ENCODE results near the gene PHF2. TPM values are rescaled to one million over a fixed set of nuclear protein-coding genes. Genes with fewer than 3 reads are reported as not detected.

The PHF2 gene
- total and polyA plus RNA-seq, 2 of the 4 experiments (the other 2 are of a cell fraction), result 5.9 to 9.5 TPM

- ATAC-seq (ENCODE audit: low read depth) (no peak), DNase-seq (no peak)
- no peak overlapping the region for H2AK9ac ChIP-seq (replicated peaks; ENCODE audit: low read depth, low read length, poor library complexity)
- POLR2A ChIA-PET (ENCODE audit: unreplicated experiment), result no interaction called here
- H3K9me1 ChIP-seq (ENCODE audit: insufficient read depth, low read length), result peaks cover 20% of the 10 kb centered on the region
- CTCF ChIA-PET, result no interaction called here
- H3K27me3 ChIP-seq (ENCODE audit: control insufficient read depth, insufficient read depth, low read length), result no peaks in the 10 kb centered on the region
- TF ChIP-seq NFE2L2 (IDR thresholded peaks at IDR 0.05; ENCODE audit: low read depth, low read length), result no peak
- TF ChIP-seq, protein P1, sequence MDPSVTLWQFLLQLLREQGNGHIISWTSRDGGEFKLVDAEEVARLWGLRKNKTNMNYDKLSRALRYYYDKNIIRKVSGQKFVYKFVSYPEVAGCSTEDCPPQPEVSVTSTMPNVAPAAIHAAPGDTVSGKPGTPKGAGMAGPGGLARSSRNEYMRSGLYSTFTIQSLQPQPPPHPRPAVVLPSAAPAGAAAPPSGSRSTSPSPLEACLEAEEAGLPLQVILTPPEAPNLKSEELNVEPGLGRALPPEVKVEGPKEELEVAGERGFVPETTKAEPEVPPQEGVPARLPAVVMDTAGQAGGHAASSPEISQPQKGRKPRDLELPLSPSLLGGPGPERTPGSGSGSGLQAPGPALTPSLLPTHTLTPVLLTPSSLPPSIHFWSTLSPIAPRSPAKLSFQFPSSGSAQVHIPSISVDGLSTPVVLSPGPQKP (IDR thresholded peaks at IDR 0.05; ENCODE audit: borderline replicate concordance, low read depth, low read length), result no peak
- no peak for TF ChIP-seq SMC3 (IDR thresholded peaks at IDR 0.05; ENCODE audit: low read depth, low read length)
- TF ChIP-seq CHD1 (IDR thresholded peaks at IDR 0.05; ENCODE audit: low read depth, low read length), result no peak
- no peak for TF ChIP-seq FOS (IDR thresholded peaks at IDR 0.05; ENCODE audit: low read depth, low read length)
- no peak for TF ChIP-seq BHLHE40 (IDR thresholded peaks at IDR 0.05; ENCODE audit: low read depth, low read length)
- no peak for TF ChIP-seq MXI1 (IDR thresholded peaks at IDR 0.05; ENCODE audit: borderline replicate concordance, low read depth, low read length)
- TF ChIP-seq MAZ (IDR thresholded peaks at IDR 0.05; ENCODE audit: borderline replicate concordance, low read depth, low read length), result no peak
- TF ChIP-seq, protein P2, sequence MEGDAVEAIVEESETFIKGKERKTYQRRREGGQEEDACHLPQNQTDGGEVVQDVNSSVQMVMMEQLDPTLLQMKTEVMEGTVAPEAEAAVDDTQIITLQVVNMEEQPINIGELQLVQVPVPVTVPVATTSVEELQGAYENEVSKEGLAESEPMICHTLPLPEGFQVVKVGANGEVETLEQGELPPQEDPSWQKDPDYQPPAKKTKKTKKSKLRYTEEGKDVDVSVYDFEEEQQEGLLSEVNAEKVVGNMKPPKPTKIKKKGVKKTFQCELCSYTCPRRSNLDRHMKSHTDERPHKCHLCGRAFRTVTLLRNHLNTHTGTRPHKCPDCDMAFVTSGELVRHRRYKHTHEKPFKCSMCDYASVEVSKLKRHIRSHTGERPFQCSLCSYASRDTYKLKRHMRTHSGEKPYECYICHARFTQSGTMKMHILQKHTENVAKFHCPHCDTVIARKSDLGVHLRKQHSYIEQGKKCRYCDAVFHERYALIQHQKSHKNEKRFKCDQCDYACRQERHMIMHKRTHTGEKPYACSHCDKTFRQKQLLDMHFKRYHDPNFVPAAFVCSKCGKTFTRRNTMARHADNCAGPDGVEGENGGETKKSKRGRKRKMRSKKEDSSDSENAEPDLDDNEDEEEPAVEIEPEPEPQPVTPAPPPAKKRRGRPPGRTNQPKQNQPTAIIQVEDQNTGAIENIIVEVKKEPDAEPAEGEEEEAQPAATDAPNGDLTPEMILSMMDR (conservative IDR thresholded peaks at IDR 0.05; ENCODE audit: low read depth, low read length), result no peak
- no peak for TF ChIP-seq POLR2A (IDR thresholded peaks at IDR 0.05; ENCODE audit: low read depth, low read length)
- TF ChIP-seq RFX5 (IDR thresholded peaks at IDR 0.05; ENCODE audit: low read depth, low read length), result no peak
- no peak for TF ChIP-seq USF2 (IDR thresholded peaks at IDR 0.05; ENCODE audit: low read depth, low read length)
- no peak for TF ChIP-seq RAD21 (IDR thresholded peaks at IDR 0.05; ENCODE audit: low read length)
- no peak for TF ChIP-seq RCOR1 (IDR thresholded peaks at IDR 0.05; ENCODE audit: insufficient replicate concordance, low read length)
- TF ChIP-seq CEBPB (IDR thresholded peaks at IDR 0.05; ENCODE audit: low read depth, low read length), result no peak
- TF ChIP-seq MAFK (IDR thresholded peaks at IDR 0.05; ENCODE audit: low read depth, low read length), result no peak
- H3K23ac ChIP-seq (ENCODE audit: low read depth, low read length), result no peak overlapping the region; the same call in 1 of the 2 replicates
- H4K8ac ChIP-seq (ENCODE audit: low read depth in 2 of 2, low read length in 2 of 2), result no peak overlapping the region
- no TSS peak for BruUV-seq (replicated peaks)
- H2AFZ ChIP-seq (replicated peaks; ENCODE audit: low read length, poor library complexity), result no peak overlapping the region
- H3K36me3 ChIP-seq (ENCODE audit: control insufficient read depth, insufficient read depth, low read length), result no peaks in the 10 kb centered on the region
- peaks cover 19% of the 10 kb centered on the region for H3K4me1 ChIP-seq (ENCODE audit: control insufficient read depth, insufficient read depth, low read length)
- intact Hi-C loops (cut with micrococcal nuclease) (no loop called here), in situ Hi-C loops (cut with MboI; ENCODE audit: low sequenced_read_pairs) (no loop called here), dilution Hi-C loops (cut with HindIII; ENCODE audit: low sequenced_read_pairs, unreplicated experiment) (no loop called here)
- H2BK15ac ChIP-seq (ENCODE audit: low read depth, low read length), result no peak overlapping the region
- H3K4me3 ChIP-seq (ENCODE audit: insufficient read depth, low read depth, low read length), result no peak overlapping the region
- no peak overlapping the region for H3K4me2 ChIP-seq (ENCODE audit: low read depth, low read length)
- H2BK120ac ChIP-seq (ENCODE audit: low read depth, low read length), result no peak overlapping the region
- H3K18ac ChIP-seq (ENCODE audit: low read depth, low read length), result no peak overlapping the region
- no peak overlapping the region for H4K5ac ChIP-seq (ENCODE audit: low read depth, low read length)
- H4K20me1 ChIP-seq (ENCODE audit: insufficient read depth, low read length), result peaks cover 71% of the 10 kb centered on the region
- peaks cover 32 to 78% of the 10 kb centered on the region in 2 experiments for H3K79me1 ChIP-seq (ENCODE audit: low read depth in 1 of 2, low read length in 2 of 2)
- H2BK5ac ChIP-seq (ENCODE audit: low read depth, low read length, poor library complexity, severe bottlenecking), result no peak overlapping the region
- no peak overlapping the region for H3K56ac ChIP-seq (ENCODE audit: extremely low read depth, insufficient read depth, low read length)
- no peak overlapping the region for H3K27ac ChIP-seq (ENCODE audit: insufficient read depth, low read length)
- no peak overlapping the region for H2BK20ac ChIP-seq (ENCODE audit: low read depth, low read length)
- H3K14ac ChIP-seq (replicated peaks; ENCODE audit: low read depth, low read length), result no peak overlapping the region
- peaks cover 3% of the 10 kb centered on the region; the same call in 1 of the 2 replicates for H3K9me3 ChIP-seq (ENCODE audit: control insufficient read depth, insufficient read depth, low read length)
- no peak overlapping the region for H3K9ac ChIP-seq (ENCODE audit: low read depth, low read length)
- WGBS, 2 experiments (ENCODE audit: extremely low coverage in 2 of 2, insufficient read length in 1 of 2), result no CpG with 5 or more reads among the region's 3 CpGs
- H2AK5ac ChIP-seq (ENCODE audit: low read depth, low read length), result no peak overlapping the region
- no peak overlapping the region for H4K91ac ChIP-seq (ENCODE audit: insufficient read depth, low read depth, low read length)
- H3K4ac ChIP-seq (ENCODE audit: low read depth, low read length), result no peak overlapping the region
Measured at GRCh38 chr9:93582550-93582949, 6.2 kb downstream of the PHF2 start.
